ENCODE data around the gene NAPA. TPM values are rescaled to one million over a fixed set of nuclear protein-coding genes. Genes with fewer than 3 reads are reported as not detected.

NAPA gene
- polyA plus RNA-seq, 3 donors = 57.1 to 99.0 (median 78.1) TPM

DNA sequence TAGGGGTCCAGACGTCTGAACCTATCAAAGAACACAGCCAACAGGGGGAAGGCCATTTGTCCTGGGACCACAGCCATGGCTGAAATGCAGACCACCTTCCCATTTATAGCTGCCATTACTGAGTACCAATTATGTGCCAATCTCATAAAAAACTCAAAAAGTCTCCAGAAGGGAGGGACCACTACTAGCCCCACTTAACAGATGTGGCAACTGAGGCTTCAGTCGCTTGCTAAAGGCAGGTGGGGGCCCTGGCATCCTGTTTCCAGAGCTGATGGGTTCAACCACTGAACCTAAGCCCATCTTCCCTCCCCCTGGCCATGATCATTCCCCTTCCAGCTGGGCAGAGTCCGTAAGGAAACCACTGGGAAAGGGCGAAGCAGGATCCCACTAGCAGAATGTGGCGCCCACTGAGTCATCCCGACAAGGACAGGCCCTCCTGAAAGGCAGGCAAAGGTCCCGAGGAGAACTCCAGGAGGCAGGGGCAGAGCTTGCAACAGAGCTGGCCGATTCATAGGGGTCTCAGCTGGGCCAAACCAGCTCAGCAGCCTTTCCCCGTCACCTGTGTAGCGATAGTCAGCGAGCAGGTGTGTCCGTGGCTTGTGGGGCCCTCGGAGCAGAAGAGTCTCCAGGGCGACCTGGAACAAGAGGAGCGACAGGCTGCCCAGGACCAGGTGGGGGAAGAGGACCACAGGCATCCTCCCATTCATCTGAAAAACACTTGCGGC, 14.3 kb upstream of the NAPA start:
- WGBS, 3 donors = 79 to 86% (median 85%) methylated on average over 16 of the region's 16 CpGs
- no peak overlapping the region for H3K27ac ChIP-seq (ENCODE audit: low read depth, low read length)

DNA sequence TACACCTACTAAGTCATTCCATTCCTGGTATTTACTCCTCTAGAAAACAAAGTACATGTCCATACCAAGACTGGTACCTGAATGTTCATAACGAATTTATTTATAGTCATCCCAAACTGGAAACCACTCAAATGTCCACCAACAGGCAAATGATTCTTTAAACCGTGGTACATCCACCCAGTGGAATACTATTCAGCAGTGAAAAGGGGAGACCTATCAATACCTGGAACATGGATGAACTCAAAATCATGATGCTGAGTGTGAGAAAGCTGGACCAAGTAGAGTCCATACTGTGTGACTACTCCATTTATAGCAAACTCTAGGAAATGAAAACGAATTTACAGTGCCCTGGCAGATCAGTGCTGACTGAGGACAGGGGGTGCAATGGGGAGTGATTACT, 11.9 kb upstream of the NAPA start:
- WGBS, 3 donors = 79 to 85% (median 84%) methylated on average over 3 of the region's 3 CpGs
- no peak overlapping the region for H3K27ac ChIP-seq (ENCODE audit: low read depth, low read length)

DNA sequence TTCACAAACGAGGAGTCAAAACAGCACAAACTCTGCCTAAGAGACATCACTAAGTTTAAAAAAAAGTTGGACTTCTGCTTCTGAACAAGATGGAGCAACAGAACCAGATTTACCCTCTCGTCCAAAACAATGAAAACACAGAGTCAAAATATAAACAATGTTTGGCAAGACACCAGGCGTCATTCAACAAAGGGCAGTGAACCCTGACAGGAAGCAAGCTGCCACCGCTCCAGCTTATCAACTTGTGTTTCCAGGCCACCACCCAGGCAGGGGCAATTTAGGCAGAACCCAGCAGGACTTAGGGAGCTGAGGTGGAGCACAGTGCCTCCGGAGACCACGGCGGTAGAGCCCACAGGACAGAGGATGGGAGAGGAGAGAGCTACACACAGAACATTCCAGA, 8.6 kb upstream of the NAPA start:
- no peak overlapping the region for H3K27ac ChIP-seq (ENCODE audit: low read depth, low read length)
- WGBS, 3 donors = 30 to 35% (median 34%) methylated on average over 7 of the region's 7 CpGs

DNA sequence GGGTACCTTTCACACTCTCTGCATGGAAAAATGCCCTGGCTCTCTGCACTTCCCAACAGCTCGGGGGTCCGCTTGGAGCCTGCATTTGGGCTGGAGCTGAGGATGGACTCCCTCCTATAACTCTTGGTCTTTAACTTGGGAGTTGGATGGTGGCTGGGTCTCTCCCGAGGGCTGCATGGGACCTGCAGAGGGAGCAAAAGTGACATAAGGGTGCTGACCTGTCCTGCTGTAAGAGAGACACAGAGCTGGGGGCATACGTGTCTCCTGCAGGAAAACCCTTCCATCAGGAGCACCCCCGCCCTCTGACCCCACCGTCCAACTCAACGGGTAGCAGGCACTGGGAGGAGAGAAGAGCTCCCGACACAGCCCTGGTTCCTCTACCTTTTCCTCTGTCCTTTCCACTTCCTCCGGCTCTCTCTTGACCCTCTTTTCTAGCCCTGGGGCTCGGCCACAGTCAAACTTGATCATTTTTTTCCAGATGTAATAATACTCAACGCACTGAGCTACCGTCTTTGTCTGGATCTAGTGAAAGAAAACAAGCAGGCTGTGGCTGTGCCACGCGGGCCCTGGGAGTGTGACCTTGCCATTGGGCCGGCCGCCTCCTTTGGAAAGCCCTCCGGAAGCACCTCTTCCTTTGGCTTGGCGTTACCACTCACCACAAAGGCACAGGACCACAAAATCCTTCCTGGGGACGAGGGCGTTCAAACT, 6.8 kb upstream of the NAPA start:
- WGBS, 3 donors = 48 to 69% (median 49%) methylated on average over 19 to 20 of the region's 20 CpGs
- H3K27ac ChIP-seq (ENCODE audit: low read depth, low read length) = no peak overlapping the region

DNA sequence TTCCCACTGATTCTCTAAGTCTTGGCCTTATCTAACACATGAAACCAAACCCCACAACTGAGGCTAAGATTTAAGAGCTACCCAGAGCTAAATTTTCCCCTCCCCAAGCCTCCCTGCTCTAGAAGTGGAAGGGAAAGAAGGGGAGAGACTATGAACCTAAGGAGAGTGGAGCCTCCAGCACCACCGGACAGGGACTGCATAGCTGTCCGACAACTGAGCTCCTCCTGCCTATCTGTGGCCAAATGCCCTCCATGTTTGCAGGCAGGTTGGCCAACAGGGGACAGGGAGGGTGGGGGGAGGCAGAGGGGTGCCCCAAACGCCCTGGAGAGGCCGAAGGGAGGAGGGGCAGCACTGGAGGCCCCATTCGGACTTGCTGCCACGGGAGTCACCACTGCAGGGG, 6.0 kb upstream of the NAPA start:
- 80 to 81% (median 80%) methylated on average over 5 to 6 of the region's 6 CpGs for WGBS, 3 donors
- H3K27ac ChIP-seq (ENCODE audit: low read depth, low read length) = no peak overlapping the region

DNA sequence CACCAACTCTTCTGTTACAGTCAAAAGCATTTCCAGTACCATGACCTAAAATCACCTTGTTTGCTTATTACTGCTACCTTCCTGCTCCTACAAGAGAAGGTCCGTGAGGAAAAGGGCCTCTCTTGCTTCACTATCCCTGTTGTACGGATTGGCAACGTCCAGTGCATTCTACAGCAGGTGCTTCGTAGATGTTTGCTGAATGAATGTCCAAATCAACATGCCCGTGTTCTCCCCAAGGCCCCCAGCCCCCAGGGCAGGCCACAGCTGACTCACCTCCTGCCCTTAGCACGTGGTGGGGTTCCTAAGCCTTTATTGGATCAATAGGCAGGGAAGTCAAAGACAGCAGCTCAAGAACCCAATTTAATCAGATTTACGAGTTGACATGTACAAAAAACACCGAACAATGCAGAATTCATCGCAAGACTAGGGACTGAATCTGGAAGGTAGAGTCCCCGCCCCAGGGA, 5.5 kb upstream of the NAPA start:
- WGBS, 3 donors = 63 to 85% (median 78%) methylated on average over 10 of the region's 10 CpGs
- no peak overlapping the region for H3K27ac ChIP-seq (ENCODE audit: low read depth, low read length)

DNA sequence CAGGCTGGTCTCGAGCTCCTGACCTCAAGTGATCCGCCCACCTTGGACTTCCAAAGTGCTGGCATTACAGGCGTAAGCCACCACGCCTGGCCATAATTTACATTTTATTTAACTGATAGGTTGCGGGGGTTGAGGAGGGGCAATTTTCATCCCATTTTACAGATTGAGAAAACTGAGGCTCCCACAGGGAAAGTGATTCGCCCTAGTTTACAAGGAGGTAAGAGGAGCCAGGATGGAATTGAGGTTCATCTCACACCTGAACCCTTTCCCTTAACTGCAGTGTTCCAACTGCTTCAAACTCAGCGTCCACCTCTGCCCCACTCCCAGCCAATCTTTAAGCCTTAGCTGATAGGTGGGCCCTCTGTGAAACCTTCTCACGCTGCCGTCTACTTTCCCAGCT, 4.0 kb upstream of the NAPA start:
- 80 to 89% (median 84%) methylated on average over 9 of the region's 9 CpGs for WGBS, 3 donors
- no peak overlapping the region for H3K27ac ChIP-seq (ENCODE audit: low read depth, low read length)

DNA sequence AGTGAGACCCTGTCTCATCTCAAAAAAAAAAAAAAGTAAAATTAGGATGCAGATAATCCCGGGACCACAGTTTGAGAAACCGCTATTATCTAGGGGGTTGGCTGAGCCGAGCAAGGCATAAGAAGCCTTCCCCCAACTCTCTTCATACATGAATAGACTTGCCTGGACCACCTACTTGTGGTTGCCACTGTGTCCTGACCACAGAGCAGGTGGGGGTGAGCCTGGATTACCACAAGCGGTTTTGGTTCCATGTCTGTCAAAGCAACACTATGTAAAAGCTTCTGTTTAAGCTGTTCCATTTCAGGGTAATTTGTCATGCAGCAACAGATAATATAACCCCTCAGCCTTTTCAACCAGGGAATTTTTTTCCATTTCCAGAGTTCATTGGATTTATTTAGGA, 3.3 kb upstream of the NAPA start:
- H3K27ac ChIP-seq (ENCODE audit: low read depth, low read length) = no peak overlapping the region
- WGBS, 3 donors = 44 to 60% (median 51%) methylated on average over 4 of the region's 4 CpGs

DNA sequence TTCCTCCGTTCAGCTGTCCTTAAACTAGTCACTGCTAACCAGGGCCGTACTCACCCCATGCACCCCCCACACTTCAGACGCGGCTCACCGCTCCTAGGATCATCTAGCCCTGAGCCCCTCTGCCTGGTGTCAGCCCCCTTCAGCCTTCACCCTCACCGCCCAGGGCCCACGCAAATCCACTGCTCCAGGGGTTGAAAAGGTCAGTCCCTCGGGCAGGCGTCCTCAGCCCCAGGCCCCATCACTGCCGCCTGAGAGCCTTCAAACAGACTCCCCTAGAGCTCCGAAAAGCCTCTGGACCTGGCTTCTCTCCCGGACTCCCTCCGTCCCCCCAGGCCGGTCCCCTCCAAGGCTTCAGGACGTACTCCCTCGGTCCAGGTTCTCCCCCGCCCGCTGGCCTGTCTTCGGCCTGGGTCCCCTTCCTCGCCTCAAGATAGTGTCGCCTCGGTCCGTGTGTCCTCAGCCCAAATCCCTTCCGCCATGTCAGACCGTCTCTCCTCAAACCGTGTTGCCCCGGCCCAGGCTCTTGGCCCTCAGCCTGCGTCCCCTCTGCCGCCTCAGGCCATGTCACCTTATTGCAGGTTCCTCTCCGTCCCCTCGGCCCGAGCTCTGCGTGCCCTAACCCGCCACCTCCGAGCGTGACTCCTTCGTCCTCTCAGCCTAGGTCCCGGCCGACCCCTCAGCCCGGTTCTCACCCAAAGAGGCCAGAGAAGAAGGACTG, 553 bp downstream of the NAPA start:
- WGBS, 3 donors = 2 to 5% (median 4%) methylated on average over 35 to 40 of the region's 40 CpGs
- peak overlapping the region; percentile 90 for H3K27ac ChIP-seq (ENCODE audit: low read depth, low read length)

DNA sequence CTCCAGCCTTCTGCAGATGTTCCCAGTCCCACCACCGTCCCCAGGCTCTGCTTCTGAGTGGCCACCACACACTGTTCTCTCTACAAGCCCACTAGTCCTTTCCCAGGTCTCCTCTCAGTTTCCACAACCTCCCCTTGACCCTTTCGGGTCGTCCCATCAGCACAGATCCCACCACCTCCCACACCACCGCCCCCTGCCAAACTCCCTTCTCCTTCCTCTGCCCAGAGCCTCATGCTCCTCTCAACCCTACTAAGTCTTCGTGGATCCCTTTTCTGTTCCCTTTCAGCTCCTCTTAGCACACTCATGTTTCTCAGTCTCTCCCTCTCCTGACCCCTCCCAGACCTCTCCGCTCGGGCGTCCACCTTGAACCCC, 1.9 kb downstream of the NAPA start:
- 31 to 64% (median 63%) methylated on average over 8 of the region's 8 CpGs for WGBS, 3 donors
- H3K27ac ChIP-seq (ENCODE audit: low read depth, low read length) = no peak overlapping the region

DNA sequence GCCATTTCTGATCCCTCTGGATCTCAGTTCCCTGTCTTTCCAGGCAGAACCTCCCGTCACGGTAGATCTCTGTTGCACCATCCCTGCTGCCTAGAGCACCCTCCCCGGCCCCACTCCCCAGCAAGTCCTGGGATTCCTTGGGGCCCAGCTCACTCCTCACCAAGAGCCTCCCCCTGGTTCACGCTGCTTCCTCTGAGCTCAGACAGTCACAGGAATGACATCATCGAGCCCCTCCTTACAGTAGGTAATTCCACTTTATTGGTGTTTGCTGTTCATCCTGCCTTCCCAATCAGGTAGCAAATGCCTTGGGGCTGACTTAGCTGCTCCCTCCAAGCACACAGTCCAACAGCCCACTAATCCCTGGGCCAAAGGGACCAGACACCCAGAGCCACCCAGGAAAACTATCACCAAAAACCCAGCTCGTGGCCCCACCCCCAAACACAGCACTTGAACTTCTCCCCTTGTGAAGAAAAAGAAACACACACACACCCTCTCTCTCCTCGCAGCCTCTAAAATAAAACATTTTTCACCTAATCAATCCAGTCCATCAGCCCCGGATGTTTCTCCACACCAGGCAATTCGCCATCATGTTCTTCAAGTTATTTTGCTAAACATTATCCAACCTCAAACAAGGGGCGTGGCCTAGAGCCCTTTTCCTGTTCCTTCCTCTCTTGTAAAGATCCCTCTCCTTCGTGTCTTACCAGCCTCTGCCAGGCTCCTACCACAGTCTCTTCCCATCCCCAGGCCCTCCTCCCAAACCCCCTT, 2.5 kb downstream of the NAPA start:
- H3K27ac ChIP-seq (ENCODE audit: low read depth, low read length) = no peak overlapping the region
- 29 to 44% (median 42%) methylated on average over 11 of the region's 11 CpGs for WGBS, 3 donors

DNA sequence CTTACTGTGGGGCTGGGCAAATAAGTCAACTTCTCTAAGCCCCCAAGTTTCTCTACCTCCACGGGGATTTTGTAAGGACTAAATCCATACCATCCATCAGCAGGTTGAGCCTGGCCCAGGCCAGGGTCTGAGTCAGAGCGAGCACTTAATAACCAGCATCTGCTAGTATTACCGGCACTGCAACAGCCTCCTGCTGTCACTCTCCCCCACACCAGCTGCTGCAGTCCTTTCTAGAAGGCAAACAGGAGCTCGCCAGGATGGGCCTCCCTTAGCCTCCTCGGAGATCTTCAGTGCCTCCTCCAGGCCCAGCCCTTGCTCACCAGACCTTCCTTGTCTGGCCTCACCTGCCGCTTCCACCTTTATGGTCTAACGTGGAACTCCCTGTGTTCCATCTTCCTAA, 3.2 kb downstream of the NAPA start:
- WGBS, 3 donors = 39 to 68% (median 67%) methylated on average over 7 of the region's 7 CpGs
- H3K27ac ChIP-seq (ENCODE audit: low read depth, low read length) = no peak overlapping the region

DNA sequence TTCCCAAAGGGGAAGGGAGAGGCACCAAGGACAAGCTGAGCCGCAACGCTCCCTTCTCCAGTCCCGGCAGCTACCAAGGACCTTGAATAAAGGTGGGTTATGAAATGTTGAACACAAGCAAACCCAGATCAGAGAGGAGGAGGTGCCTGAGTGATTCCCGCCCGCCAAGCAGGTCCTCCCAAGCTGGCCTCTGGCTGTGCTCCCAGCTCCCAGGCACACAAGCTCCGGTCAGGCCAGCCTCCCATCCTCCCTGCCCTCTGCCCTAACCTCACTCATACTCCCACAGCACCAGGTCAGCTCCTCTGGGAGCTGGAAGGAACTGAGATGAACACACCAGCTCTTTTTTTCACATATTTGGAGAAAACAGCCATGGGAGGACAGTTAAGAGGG, 3.7 kb downstream of the NAPA start:
- WGBS, 3 donors = 16 to 60% (median 56%) methylated on average over 6 of the region's 6 CpGs
- no peak overlapping the region for H3K27ac ChIP-seq (ENCODE audit: low read depth, low read length)

DNA sequence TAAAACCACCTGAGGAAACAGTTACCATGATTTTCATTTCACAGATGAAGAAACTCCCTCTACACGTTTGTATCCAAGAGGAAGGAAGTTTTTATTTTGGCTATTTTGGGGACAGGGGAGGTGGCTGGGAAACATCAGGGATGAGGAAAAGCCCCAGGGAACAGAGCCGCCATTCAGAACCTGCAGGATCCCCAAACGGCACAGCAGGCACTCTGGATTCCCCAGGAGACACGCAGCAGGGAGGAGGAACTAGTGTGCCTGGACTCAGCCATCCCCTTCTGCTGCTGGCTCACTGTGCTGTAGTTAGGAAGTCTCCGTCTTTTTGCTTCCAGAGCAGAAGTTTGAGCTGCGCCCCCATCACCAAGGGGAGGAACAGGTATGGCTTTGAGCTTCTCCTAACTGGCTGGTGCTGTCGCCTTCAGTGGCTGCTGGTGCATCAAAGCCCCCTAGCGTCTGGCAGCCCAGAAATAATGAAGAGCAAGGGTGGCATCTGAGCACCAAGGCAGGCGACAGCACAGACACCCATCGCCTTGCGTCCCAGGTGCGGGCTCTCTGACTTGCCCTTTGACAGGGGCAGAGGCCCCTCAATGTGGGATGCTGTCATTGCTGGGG, 4.2 kb downstream of the NAPA start:
- no peak overlapping the region for H3K27ac ChIP-seq (ENCODE audit: low read depth, low read length)
- WGBS, 3 donors = 59 to 70% (median 69%) methylated on average over 12 of the region's 12 CpGs

DNA sequence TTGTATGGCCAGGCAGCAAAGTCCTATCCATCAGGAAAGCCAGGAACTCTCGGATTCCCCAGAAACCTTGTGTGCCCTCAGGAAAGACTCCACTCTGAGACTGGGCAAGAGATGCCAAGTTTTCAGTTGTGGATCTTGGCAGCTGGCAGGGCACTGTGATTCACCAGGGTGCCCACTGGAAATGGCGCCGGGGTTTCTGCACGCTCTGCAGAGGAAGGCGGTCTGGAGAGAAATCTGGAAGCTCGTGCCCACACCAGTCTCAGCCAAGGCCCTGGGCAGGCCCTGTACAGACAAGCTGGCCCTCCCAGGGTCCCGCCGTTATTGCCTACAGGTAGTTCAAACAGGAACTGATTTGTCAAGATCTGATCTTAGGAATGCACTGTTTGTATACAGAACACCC, 4.9 kb downstream of the NAPA start:
- no peak overlapping the region for H3K27ac ChIP-seq (ENCODE audit: low read depth, low read length)
- WGBS, 3 donors = 28 to 70% (median 63%) methylated on average over 8 of the region's 8 CpGs

DNA sequence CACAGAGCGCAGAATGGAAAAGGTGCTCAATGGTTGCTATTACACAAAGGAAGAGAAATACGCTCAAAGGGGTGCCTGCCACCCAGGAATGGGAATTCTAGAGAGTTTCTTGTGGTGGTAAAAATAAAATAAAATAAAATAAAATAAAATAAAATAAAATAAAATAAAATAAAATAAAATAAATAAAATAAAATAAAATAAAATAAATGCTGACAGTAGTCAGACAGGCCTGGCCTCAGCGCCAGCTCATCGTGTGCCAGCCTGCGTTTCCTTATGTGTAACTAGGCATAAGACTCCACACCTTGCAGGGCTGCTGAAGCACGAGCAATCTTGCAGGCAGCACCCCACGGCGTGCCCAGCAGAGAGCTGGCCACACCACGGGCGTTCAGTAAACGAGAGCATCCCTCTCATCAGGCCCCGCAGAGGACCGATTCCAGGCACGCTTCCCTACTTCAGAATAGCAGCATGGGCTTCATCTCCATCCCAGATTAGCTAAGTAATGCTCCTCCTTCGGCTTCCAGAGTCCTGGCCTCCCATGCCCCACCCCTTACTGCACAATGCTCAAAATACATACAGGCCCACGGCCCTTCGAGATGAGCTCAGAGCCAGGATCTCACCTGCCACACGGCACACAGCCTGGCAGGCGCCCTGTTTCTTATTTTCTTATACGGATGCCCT, 5.6 kb downstream of the NAPA start:
- H3K27ac ChIP-seq (ENCODE audit: low read depth, low read length) = no peak overlapping the region
- 72 to 86% (median 83%) methylated on average over 20 of the region's 20 CpGs for WGBS, 3 donors

DNA sequence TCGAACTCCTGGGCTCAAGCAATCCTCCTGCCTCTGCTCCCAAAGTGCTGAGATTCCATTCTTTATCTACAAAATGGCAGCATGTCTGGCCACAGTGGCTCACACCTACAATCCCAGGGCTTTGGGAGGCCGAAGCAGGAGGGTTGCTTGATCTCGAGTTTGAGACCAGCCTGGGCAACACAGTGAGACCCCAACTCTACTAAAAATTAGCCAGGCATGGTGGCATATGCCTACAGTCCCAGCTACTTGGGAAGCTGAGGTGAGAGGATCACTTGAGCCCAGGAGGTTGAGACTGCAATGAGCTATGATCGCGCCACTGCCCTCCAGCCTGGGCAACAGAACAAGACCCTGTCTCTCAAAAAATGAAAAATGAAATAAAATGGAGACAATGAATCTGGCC, 6.1 kb downstream of the NAPA start:
- WGBS, 3 donors = 85 to 95% (median 94%) methylated on average over 5 of the region's 5 CpGs
- H3K27ac ChIP-seq (ENCODE audit: low read depth, low read length) = no peak overlapping the region

Data from adipose tissue (tissue), 3 donors.